ENCODE measurements around the gene KCNS1. TPM values are rescaled to one million over a fixed set of nuclear protein-coding genes. Genes with fewer than 3 reads are reported as not detected.
"Not testable (repeated sequence)": the region's sequence is repeated elsewhere in the genome, so short reads cannot be mapped to it uniquely, and the experiment has no call there.

KCNS1 gene
- polyA plus RNA-seq, 10 donors: 0.03 to 0.18 (median 0.07) TPM; not detected in 1

DNA sequence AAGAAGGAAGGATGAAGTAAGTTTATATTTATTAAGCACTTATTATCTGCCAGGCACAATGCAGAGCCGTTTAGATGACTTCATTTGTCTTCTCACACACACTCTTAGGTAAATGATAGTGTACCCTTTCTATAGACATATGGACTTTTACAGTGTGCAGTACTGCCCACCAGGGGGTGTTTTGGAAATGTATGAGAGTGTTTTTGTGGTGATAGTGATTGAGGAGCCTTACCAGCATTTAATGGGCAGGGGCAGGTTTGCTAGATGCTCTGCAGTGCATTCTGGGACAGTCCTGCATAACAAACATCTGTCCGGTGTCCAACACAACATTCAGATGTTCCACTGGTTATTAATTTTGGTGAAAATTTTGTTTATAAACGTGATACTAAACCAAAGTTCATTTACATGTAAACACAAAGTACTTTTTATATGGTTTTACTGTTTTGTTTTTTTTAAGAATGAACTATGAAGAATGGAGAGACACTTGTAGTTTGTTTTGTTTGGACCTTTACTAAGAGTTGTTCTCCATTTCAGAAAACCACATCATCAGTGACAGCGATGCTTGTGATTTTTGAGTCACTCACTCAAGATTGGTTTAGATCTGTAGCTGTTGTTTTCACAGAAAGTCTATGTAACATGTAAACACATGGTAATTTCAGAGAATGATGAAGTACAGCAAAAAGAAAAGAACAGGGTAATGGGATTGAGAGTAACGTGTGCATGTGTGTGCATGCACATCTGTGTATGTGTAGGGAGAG lies 19.9 kb downstream of the KCNS1 start:
- no peak for DNase-seq

DNA sequence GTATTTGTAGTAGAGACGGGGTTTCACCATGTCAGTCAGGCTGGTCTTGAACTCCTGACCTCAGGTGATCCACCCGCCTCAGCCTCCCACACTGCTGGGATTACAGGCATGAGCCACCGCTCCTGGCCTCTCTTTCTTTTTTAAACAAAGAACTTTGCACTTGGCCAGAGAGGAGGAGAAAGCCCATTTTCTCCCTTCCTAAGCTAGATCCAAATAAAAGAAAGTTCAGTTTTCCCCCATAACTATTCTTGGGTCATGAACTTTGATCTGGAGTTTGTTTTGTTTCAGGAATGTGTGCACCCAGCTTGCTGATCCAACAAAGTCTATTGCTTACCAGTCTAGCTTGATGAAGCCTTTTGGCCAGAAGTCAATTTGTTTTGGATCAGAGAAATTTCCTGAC lies 23.4 kb downstream of the KCNS1 start:
- no peak for DNase-seq

DNA sequence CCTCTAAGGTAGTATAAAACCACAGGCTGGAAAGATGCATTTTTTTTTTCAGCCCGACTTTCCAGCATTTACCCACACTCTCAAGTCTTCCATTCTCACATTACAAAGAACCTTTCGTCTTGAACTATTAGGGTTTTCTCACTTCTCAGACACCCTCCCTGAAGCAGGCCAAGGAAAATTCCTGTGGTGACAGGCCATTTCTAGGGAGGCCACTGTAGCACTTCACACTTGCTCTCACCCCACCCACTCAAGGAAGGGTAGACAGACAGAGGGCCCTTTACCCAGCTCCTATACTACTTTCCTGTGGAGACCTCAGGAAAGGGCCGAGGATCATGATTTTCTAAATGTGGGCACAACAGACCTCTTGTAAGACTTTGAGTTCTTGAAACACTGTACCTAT lies 27.7 kb downstream of the KCNS1 start:
- no peak for DNase-seq

DNA sequence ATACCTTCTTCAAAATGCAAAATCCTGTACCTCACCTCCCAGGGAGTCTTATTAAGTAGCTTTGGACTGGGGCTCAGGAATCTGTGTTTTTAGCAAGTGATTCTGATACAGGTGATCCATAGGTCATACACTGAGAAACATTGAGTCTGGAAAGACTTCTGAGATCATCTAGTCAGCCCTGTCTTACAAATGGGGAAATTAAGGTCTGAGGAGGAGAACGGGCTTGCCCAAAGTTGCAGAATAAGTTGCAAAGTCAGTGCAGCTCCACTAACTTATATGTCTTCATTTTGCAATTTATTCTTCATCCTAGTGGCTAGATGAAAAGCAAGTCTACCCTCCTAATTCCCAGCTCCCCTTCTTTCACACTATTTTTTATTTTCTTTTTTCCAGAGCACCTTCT lies 28.9 kb downstream of the KCNS1 start:
- DNase-seq: no peak

DNA sequence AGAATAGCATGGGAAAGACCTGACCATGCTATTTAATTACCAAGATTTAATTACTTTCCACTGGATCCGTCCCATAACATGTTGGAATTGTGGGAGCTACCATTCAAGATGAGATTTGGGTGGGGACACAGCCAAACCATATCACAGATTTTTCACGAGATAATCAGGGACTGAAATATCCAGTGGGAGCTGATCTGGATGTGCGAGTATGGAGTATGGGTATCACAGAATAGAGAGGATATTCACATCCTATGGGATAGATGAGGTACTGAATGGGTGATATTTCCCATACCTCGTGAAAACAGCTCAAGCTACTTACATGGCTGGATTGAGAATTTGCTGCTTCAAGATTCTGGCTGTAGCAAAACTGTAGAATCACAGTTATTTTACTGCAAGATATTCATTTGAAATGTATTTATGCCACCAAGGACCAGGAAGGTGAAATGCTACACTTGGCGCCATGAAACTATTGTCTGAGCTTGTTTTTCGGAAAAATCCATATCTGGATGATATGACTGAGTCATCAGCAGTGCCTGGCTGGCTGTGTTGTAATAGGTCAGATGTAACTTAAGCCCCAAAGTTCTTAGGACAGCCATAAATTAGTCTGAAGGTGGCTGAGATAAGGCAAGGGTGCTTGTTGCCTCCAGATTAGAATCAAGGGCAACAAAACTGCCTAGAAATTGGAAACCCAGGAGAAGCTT lies 29.8 kb downstream of the KCNS1 start:
- DNase-seq: no peak

DNA sequence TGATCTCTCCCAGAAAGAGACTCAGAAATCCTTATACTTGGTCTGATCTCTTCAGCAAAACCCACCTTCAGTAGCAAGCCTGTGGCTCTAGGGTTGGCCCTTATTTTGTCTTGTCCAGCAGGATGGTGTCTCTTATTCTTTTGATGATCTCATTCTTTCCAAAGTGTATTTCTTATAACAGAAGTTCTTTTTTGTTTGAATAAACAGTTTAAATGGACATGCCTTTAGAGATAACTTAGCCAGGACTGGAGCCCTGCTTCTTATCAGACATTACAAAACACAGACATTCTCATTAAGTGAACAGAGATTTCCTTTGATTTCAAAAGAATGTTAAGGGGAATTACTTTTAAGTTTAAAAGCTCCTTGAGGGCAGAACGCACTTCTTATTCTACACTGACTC lies 31.7 kb downstream of the KCNS1 start:
- no peak for DNase-seq

DNA sequence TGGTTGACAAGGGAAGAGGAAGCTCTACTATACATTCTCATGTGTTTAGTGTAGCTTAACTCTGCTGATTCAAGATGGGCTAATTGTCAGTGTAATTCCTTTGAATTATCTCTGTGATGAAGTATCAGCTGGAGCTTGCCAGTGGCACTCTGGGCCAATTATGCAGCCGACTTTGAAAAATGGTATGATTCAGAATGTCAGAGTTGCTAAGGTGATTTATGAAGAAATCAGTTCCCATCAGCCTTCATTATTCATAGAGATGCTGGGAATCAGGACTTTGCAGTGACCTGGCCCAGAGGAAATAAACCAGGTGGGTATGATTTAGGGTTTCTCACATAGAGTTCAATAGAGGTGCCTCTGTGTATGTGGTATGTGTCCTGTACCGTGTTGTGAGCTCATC lies 33.4 kb downstream of the KCNS1 start:
- DNase-seq: peak in 1 of 3 donors; percentile 3

DNA sequence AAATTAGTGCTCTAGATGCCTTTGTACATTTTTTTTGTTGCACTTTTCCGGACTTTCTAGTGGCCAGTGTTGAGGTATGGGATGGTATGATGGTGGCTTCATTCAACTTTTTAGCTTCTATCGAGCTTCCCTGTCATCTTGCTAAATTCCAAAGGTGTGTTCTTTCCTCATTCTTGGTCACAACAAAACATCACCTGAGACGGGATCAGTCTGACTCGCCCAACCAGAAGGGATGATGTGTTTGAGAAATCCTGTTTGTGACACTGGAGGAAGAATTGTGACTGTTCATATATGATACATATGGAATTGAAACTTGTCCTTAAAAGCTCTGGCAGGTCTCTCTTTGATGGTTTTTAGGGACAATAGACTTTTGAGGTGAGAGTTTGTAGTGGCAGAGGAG lies 33.8 kb downstream of the KCNS1 start:
- DNase-seq: no peak

DNA sequence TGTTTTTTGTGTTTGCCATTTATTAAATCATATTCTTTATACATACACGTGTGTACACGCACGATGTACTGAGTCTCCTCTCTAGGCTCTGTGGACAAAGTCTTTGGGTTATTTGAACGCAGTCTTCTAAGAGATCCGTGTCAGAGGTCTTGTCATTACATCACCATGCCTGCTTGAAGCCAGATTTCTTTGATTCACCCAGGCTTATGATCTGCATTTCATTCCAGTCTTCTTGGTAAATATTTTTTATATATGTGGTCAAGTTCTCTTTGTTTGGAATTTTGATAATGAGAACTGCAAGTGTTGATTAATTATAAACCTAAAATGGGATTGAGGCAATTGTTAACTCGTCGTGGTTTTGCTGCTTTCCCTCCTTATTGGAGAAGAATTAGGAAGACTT lies 34.6 kb downstream of the KCNS1 start:
- DNase-seq: no peak

DNA sequence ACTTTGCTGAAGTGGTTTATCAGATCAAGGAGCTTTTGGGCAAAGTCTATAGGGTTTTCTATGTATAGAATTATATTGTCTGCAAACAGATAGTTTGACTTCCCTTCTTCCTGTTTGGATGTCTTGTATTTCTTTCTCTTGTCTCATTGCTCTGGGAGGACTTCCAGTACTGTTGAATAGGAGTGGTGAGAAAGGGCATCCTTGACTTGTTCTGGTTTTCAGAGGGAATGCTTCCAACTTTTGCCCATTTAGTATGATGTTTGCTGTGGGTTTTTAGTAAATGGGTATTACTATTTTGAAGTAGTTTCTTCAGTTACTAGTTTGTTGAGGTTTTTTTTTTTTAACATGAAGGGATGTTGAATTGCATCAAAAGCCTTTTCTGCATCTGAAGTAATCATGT lies 36.1 kb downstream of the KCNS1 start:
- DNase-seq: no peak

DNA sequence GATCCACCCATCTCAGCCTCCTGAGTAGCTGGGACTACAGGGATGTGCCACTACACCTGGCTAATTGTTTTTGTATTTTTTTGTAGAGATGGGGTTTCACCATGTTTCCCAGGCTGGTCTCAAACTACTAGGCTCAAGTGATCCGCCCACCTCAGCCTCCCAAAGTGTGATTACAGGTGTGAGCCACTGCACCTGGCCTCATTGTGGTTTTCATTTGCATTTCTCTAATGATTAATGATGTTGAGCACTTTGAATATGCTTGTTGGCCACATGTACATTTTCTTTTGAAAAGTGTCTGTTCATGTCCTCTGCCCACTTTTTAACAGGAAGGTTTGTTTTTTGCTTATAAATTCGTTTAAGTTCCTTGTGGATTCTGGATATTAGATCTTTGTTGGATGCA lies 37.8 kb downstream of the KCNS1 start:
- not testable (repeated sequence) for DNase-seq

DNA sequence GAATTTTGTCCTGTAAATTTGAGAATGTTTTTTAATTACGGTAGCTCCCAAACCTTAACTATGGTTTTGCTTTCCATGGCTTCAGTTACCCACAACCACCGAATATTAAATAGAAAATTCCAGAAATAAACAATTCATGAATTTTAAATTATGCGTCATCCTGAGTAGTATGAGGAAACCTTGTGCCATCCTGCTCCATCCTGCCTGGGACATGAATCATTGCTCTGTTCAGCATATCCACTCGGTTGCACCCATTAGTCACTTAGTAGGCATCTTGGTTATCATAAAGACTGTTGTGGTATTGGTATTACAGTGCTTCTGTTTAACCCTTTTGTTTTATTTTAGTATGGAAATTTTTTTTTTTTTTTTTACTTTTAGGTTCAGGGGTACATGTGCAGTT lies 39.7 kb downstream of the KCNS1 start:
- DNase-seq: peak in 1 of 3 donors; percentile 22

DNA sequence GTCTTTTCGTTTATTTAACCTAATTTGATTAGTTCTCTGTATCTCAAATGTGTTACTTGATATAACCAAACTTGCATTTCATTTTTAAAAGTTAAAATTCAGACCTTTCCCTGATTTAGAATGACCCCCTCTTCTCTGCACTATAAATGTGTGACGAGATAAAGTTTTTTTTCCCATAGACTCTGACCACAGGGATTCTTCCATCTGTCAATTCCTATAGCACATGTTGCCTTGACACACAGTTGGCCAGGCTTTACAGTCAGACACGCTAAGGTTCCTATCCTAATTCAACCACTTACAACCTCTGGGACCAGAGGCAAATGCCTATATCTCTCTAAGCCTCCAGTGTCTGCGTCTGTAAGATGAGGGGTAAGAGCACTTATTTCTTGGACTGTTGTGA lies 40.6 kb downstream of the KCNS1 start:
- no peak for DNase-seq

DNA sequence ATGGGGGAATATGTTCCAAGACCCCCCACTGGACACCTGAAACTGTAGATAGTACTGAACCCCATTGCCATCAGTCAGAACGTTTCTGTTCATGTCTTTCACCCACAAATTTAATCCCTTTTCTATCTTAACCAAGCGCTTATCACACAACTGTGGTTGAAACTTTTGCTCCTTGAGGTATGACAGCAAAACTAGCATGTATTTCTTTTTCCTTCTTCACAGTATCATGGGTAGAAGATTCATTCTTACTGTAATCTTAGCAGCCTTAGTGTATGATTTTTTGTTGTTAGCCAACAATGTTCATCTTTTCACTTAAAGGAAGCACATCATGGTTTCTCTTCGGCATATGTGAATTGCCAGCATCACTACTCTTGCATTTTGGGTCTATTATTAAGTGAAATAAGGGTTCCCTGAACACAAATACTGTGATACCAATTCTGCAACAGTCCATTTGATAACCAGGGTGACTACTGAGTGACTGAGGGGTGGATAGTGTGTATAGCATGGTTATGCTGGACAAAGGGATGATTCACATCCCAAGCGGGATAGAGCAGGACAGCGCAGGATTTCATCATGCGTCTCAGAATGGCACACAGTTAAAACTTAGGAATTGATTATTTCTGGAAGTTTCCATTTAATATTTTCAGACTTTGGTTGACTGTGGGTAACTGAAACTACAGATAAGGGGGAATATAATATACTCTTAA lies 41.8 kb downstream of the KCNS1 start:
- DNase-seq: no peak

DNA sequence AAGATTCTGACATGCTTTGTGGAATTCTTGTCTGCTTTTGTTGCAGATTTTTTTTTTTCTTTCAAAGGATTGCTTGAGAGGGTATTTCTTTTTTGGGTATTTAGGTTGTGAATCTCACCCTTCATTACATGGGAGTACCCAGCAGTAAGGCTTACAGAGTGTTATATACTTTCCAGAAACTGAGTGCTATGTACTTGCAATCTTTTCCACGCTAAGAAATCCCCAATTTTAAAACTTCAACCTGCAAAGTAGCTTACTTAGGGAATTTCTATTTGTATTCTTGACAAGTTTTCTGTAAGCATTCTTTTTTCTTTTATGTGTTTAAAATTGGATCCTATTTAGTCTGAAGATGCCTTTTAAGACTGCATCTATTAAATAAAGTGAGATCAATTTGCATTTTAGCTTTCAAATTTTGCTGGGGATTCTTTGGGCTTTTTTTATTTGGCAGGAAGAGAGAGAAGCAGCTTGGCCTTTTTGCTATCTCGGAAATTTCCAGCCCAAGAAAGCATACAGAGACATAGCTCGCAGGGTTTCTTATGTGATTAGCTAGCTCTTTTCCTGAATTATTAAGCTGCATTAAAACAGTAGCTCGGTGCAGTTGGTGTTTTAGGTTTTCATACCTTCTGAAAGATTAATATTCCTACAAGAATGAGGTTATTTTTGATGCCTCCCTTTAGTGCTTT lies 42.6 kb downstream of the KCNS1 start:
- no peak for DNase-seq

DNA sequence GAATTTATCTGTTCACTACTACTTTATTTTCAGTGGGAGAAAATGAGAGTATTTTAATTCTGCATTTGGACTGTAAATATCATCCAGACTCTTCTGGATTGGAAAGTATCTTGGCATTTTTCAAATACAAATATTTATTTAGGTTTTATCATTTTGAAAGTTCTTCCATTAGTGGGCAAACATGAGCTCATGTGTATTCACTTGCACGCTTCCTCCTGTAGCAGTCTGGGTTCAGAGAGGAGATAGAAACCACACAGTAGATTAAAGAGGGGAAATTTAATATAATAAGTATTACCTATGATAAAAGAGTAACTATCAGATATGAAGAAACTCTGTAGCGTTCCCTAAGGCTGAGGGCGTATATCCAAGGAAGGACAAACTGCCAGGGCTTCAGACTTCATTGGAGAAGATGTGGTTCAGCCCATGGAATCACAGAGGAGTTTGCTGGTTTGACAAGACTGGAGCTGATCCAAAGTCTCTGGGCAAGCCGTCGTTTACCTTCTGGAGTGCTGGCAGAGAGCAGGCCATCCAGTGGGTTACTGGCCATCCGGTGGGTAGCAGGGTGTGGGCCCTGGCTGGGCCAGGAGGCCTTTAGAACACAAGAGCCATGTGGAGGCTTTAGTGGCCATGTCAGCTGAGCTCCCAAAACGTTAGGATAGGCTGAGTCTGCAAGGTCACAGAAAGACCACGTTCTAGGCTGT lies 44.3 kb downstream of the KCNS1 start:
- no peak for DNase-seq

DNA sequence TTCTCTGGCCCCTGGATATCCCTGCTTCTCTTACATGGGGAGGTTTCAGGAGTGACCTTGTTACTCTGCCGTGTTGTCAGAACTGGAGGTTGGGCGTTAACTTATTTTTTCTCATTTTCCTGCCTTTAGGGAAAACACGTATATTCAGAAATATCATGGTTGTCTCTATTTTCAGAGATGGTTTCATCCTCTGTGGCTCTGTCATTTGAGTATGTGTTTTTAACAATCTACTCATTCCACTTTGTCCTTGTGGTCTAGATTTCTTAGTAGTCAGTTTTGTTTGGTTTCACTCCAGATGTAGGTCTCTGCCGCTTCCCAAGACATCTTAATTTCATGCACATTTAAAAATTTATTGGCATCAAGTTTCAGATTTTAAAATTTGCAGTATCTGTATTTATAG lies 45.9 kb downstream of the KCNS1 start:
- DNase-seq: no peak

DNA sequence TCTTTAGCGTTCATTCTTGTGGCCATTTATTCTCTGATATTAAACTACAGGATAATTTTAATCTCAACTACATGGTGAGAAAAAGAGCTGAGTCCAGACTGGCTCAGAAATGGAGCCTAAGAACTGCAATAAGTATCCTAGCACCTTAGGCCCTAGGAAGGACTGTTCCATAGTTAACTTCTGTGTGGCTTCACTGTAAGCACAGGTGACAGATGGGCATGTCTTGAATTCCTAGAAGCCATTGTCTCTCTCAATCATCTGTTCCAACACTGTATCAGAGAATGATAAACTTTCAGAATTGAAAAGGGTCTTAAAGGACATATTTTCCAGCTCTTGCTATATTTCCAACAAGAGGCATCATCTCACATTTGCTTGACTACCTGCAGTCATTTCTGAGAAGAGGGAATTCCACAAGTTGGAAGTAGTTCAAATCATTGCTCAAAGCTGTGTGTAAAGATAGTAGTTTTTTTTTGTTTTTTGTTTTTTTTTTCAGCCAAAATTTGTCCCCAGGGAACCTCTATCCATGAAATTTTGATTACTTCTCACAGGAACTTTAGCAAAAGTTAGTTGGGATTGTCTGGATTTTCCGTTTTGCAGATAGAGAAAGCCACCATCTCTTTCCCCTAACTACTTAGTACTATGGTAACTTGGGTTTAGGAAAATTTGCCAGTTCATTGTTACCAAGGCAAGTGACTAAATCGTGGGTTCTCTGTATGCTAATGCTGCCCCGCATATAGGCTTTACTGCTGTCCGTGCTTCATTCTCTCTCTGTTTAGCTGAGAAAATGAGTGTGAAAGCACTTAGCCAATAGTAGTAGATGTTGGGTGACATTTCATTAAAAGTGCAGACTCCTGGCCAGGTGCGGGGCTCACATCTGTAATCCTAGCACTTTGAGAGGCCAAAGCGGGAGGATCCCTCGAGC lies 47.2 kb downstream of the KCNS1 start:
- no peak for DNase-seq

DNA sequence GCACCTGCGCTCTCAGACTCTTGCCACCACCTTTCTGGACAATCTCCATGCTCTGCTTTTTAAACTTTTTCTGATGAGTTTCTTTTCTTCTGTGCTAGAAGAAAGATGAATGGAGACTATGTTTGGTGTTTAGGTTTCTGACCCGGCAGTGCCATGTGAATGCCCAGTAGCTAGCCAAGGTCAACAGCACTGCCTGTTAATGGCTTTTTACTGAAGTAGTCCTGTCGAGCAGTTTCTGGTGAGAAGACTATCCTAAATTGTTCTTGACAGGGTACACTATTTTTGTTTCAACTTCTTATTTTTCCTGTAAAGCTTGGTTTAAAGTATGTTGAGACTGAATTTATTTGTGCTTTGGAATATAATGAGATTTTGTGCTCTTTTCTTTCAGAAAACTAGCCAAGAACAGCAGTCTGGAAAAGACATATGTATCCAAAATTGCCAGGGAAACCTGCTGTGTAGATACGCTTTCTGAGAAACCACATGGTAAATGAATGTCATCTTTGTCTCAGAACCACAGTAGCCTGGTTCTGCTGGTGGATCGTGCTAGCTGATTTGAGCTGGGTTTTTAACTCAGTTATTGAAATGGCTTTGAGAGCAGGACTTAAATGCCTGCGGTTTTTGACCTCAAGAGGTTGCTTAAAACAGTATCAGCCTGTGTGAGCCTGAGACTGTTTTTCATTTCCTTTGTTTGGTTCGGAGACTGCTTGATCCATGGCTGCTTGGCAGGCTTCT lies 48.1 kb downstream of the KCNS1 start:
- peak; percentile 22 to 39 (median 32) for DNase-seq

All from muscle of back (tissue), 11 donors.